Naive thymus-derived CD8-positive, alpha-beta T cell (primary cell): ENCODE data around the gene SPATA24. TPM values are rescaled to one million over a fixed set of nuclear protein-coding genes. Genes with fewer than 3 reads are reported as not detected.
A peak's percentile ranks its signal among the peaks of the same experiment; 100 is the strongest.

Source experiments
- ATAC-seq, 2 donors: fragments of 150-1000 bp; cut with Tn5 transposase in 1 of 2; sonication (Bioruptor Pico), chemical (Tn5 transposase) in 1 of 2; 1 replicate in 1 of 2; 2 replicates in 1 of 2; pipeline ENCODE4 v1.10.0; 2021; ENCODE audit warnings: mild to moderate bottlenecking in 2 of 2, moderate library complexity in 2 of 2
- POLR2A ChIA-PET: fragments of 350-600 bp; sonication (Branson Sonifier 250); formaldehyde crosslinking; loops from one replicate; lab custom pipeline; 2021; ENCODE audit warnings: antibody characterized with exemption; lab: Charles Lee
- DNase-seq, 10 donors: peaks; one replicate each; pipeline versions ENCODE4 v3.0.0 to v3.0.0-alpha.2; 2020 to 2022
- H3K27ac Mint-ChIP-seq, 10 donors: one replicate each; pipeline ENCODE4 v1.8.0; 2020 to 2022; ENCODE audit warnings: mild to moderate bottlenecking in 10 of 10, mixed read lengths in 10 of 10, moderate library complexity in 4 of 10, inconsistent platforms in 1 of 10
- H3K27me3 Mint-ChIP-seq, 5 donors: one replicate each; pipeline ENCODE4 v1.8.0; 2021 to 2022; ENCODE audit warnings: mixed read lengths in 5 of 5
- H3K36me3 Mint-ChIP-seq, 3 donors: one replicate each; pipeline ENCODE4 v1.8.0; 2020 to 2022; ENCODE audit warnings: mixed read lengths in 3 of 3, mild to moderate bottlenecking in 2 of 3, inconsistent platforms in 1 of 3
- H3K4me1 Mint-ChIP-seq, 4 donors: one replicate each; pipeline ENCODE4 v1.8.0; 2021 to 2022; ENCODE audit warnings: mixed read lengths in 4 of 4
- H3K4me3 Mint-ChIP-seq, 10 donors: one replicate each; pipeline ENCODE4 v1.8.0; 2020 to 2022; ENCODE audit warnings: mild to moderate bottlenecking in 10 of 10, mixed read lengths in 10 of 10, moderate library complexity in 6 of 10, inconsistent platforms in 1 of 10
- H3K9me3 Mint-ChIP-seq, 9 donors: one replicate each; pipeline ENCODE4 v1.8.0; 2020 to 2022; ENCODE audit warnings: mixed read lengths in 9 of 9, mild to moderate bottlenecking in 3 of 9, inconsistent platforms in 1 of 9, moderate library complexity in 1 of 9
- polyA plus RNA-seq, 3 donors: library from polyadenylated mRNA; unstranded; fragments of 300-500 nt; fragmentation: Illumina TruSeq; gene quantifications; one replicate each; pipeline ENCODE4 v1.2.3, GENCODE V29; 2021
- total RNA-seq, 8 experiments: library from RNA in 2 of 8; stranded (reverse) in 2 of 8; gene quantifications; one replicate each; pipeline ENCODE4 v1.2.3 and lab custom pipeline; 2021 to 2026

The SPATA24 gene
- total and polyA plus RNA-seq, 5 experiments from 2014 or later = 2.9 to 8.7 (median 4.4) TPM

DNA sequence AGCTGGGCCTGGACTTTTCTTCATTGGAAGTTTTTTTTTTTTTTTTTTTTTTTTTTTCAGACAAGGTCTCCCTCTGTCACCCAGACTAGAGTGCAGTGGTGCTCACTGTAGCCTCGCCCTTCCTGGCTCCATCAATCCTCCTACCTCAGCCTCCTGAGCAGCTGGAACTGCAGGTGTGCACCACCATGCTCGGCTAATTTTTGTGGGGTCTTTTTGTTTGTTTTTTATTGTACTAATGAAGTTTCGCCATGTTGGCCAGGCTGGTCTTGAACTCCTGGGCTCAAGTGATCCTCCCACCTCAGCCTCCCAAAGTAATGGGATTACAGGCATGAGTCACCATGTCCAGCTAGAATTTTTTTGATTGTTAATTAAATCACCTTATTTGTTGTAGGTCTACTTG is 31.8 kb upstream of the SPATA24 start:
- H3K27me3 Mint-ChIP-seq = no peaks in the 10 kb centered on the region
- no peak for DNase-seq
- H3K9me3 Mint-ChIP-seq = no peaks in the 10 kb centered on the region
- H3K4me1 Mint-ChIP-seq = peaks cover 14 to 24% (median 20%) of the 10 kb centered on the region in 4 donors
- ATAC-seq = no peak
- POLR2A ChIA-PET = interaction anchor here (0.6 to 0.7 kb wide), 2 partner anchors 35 to 323 kb away, joined by 3 read pairs; no protein-coding TSS in a partner anchor
- no peak overlapping the region for H3K4me3 Mint-ChIP-seq
- H3K27ac Mint-ChIP-seq = no peak overlapping the region
- peaks cover 0 to 21% (median 0%) of the 10 kb centered on the region in 3 donors for H3K36me3 Mint-ChIP-seq

DNA sequence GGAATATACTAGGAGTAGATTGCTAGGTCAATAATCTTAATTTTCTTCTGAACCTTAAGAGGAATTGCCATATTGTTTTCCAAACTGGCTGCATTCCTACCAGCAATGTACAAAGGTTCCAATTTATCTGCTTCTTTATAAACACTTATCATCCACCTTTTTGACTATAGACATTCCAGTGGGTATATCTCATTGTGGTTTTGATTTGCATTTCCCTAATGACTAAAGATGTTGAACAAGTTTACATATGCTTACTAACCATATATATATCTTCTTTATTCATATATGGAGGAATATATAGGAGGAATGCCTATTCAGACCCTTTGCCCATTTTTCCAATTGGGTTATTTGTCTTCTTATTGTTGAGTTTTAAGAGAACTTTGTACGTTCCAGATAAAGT is 27.8 kb upstream of the SPATA24 start:
- POLR2A ChIA-PET = no interaction called here

DNA sequence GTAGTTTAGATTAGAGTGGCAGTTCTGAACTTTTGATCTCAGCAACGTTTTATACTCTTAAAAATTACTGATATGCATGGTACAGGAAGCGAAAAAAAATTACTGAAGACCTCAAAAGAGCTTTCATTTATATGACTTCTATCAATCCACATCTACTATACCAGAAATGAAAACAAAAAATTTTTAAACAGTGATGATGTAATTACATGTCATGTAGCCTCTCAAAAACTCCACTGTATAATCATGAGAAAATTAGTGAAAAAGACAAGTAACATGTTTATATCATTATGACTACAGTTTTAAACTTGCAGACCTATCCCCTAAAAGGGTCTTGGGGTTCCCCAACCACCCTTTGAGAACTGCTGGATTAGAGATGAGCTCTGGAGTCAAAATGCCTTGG is 26.1 kb upstream of the SPATA24 start:
- Mint-ChIP-seq H3K9me3 (no peaks in the 10 kb centered on the region), H3K27me3 (no peaks in the 10 kb centered on the region), H3K36me3 (peaks cover 0 to 37% (median under 1%) of the 10 kb centered on the region in 3 donors), H3K4me1 (peaks cover 2 to 15% (median 10%) of the 10 kb centered on the region in 4 donors), H3K4me3 (peak overlapping the region in 5 of 10 donors; percentile 25 to 56 (median 38)), H3K27ac (peak overlapping the region in 9 of 10 donors; percentile 60 to 91 (median 87))
- ATAC-seq = peak; percentile 85 to 95
- peak in 3 of 10 donors; percentile 31 to 58 (median 57) for DNase-seq
- POLR2A ChIA-PET = interaction anchor here (0.7 to 1.6 kb wide), 5 partner anchors 9 to 135 kb away, joined by 3 to 8 read pairs (median 5); partner anchors contain the start of genes DNAJC18 and STING1

More for the DNA sequence above, 27.8 kb upstream of the SPATA24 start:
- no peaks in the 10 kb centered on the region for H3K9me3 Mint-ChIP-seq
- peak overlapping the region in 2 of 10 donors; percentile 19 to 78 for H3K27ac Mint-ChIP-seq
- no peaks in the 10 kb centered on the region for H3K27me3 Mint-ChIP-seq
- no peak overlapping the region for H3K4me3 Mint-ChIP-seq
- DNase-seq = no peak
- H3K4me1 Mint-ChIP-seq = peaks cover 2 to 15% (median 10%) of the 10 kb centered on the region in 4 donors
- H3K36me3 Mint-ChIP-seq = peaks cover 0 to 31% (median 0%) of the 10 kb centered on the region in 3 donors
- ATAC-seq = no peak

DNA sequence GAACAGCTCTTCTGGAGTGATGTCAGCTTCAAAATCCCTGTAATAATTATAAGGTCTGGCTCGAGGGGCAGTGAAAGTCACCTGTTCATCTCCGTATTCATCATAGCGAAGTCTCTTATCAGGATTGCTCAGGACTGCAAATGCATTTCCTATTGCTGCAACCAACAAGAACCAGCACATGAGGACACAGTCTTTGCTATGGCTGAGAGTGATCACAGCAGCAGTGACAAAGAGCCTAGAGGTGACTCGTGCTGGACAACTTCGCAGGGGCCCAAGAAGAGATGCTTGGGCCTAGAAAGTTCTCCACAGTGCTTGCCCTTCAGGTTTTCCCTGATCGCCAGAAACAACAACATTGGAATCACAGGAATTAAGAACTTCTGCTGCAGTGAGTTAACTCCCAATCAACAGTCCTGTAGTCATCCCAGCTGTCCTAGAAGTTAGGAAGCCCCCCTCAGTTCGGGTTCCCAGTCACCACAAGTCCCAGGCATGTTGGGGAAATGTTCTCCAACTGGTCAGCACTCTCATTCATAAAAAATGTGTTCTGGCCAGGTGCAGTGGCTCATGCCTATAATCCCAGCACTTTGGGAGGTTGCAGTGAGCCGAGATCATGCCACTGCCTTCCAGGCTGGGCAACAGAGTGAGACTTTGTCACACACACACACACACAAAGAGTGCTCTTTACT is 22.5 kb upstream of the SPATA24 start:
- Mint-ChIP-seq H3K27me3 (no peaks in the 10 kb centered on the region), H3K27ac (no peak overlapping the region), H3K4me1 (peaks cover 6 to 22% (median 15%) of the 10 kb centered on the region in 4 donors), H3K4me3 (no peak overlapping the region), H3K36me3 (peaks cover 4 to 48% (median 16%) of the 10 kb centered on the region in 3 donors), H3K9me3 (no peaks in the 10 kb centered on the region)
- ATAC-seq (no peak), DNase-seq (no peak)
- POLR2A ChIA-PET = no interaction called here

DNA sequence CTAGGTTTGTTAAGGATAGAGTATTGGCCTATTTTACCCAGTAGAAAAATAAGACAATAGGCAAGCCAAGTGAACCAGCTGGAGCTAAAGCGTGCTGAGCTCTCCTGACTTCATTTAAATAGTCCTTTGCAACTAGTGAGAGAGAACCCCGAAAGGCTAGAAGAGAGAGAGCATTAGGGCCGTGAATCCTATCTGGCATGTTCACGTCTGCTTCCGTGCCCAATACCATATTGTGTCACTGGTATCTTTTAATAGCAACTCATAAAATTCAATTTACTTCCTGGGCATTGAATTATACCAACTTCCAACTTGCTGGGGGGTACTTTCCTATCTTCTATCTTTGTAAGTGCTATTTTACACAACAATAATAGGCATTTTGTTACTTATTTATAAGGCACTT is 21.6 kb upstream of the SPATA24 start:
- ATAC-seq (no peak), DNase-seq (no peak)
- Mint-ChIP-seq H3K9me3 (no peaks in the 10 kb centered on the region), H3K4me1 (peaks cover 4 to 19% (median 15%) of the 10 kb centered on the region in 4 donors), H3K36me3 (peaks cover 4 to 50% (median 16%) of the 10 kb centered on the region in 3 donors), H3K4me3 (no peak overlapping the region), H3K27ac (no peak overlapping the region), H3K27me3 (no peaks in the 10 kb centered on the region)
- POLR2A ChIA-PET = interaction anchor here (0.6 kb wide), 1 partner anchor 26 kb away, joined by 3 read pairs; no protein-coding TSS in a partner anchor

DNA sequence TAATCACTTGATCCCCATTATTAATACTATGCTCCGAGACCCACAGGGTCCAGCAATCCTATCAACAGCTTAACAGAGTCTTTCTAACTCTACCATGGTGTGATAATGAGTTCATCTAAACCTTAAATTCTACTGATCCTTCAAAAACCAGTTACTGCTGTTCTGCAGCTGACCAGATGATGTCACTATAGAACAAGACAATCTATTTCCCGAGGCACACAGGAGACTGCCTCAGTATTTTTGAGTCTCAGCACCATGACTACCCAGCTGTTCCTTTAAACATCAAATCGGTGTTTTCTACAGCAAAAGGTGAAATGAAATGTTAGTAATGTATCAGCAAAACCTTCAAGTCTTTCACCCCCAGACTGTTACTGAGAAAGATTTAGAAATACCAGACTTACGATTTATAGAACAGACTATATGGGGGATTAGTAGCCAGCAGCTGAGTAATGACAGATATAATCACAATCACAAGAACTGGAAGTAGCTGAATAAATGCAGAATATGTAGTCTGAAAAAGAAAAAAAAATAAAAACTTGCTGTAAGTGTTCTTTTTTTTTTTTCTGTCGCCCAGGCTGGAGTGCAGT is 18.5 kb upstream of the SPATA24 start:
- peak; percentile 98 to 99 for ATAC-seq
- POLR2A ChIA-PET = interaction anchor here (0.8 to 4.0 kb wide), 9 partner anchors 17 to 138 kb away, joined by 3 to 50 read pairs (median 4); partner anchors contain the start of genes DNAJC18, SMIM33 and STING1
- Mint-ChIP-seq H3K4me3 (no peak overlapping the region), H3K27me3 (no peaks in the 10 kb centered on the region), H3K9me3 (no peaks in the 10 kb centered on the region), H3K4me1 (peaks cover 4 to 7% (median 5%) of the 10 kb centered on the region in 4 donors), H3K27ac (peak overlapping the region in 5 of 10 donors; percentile 10 to 81 (median 70)), H3K36me3 (peaks cover 4 to 63% (median 36%) of the 10 kb centered on the region in 3 donors)
- peak in 9 of 10 donors; percentile 41 to 84 (median 67) for DNase-seq

DNA sequence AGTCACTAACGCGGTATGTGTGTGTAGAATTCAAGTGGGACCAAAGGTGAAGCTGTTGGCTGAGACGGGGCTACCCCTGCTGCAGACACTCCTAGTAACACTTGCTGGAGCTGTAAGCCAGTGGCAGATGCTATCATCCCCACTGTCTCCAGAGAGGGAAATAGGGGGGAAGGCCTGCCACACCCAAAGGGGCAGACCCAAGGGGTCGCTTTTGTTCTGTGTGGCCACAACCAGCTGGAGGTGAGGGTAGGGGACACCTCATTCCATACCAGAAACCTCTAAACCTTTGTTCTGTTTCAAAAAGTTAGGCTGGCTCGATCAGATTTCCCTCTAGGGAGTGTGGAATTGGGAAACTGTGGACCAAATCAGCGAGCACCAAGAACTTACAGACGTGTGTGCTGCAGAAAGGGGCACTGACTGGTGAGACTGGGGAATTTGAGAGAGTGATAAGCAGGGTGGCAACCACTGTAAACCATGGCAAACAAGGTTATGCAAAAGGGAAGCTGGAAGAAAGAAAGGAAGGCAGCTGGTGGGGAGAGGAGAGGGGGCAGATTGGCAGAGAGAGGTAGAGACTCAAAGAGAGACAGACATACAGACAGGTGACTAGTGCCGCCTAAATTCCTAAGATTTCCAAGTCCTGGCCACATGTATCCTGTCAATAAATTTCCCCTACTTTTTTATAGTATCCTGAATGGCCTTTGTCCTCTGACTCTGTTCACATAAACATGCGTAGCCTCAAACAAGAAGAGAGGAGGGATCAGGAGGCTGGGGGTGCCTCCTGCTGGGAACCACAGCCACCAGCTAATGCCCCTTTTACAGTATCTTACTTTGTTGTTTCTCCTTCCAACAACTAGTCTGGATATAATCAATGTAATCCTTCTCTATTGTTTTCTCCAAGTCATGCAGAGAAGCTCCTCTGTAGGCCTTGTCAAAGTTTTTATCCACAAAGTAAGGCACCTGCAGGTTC is 15.6 kb upstream of the SPATA24 start:
- no peak overlapping the region for H3K27ac Mint-ChIP-seq
- H3K27me3 Mint-ChIP-seq = no peaks in the 10 kb centered on the region
- ATAC-seq = no peak
- peaks cover 4 to 10% (median 6%) of the 10 kb centered on the region in 4 donors for H3K4me1 Mint-ChIP-seq
- no peaks in the 10 kb centered on the region for H3K9me3 Mint-ChIP-seq
- H3K36me3 Mint-ChIP-seq = peaks cover 0 to 46% (median 32%) of the 10 kb centered on the region in 3 donors
- DNase-seq = no peak
- POLR2A ChIA-PET = interaction anchor here (0.5 to 4.0 kb wide), 4 partner anchors 57 to 103 kb away, joined by 3 to 50 read pairs (median 6); no protein-coding TSS in a partner anchor
- no peak overlapping the region for H3K4me3 Mint-ChIP-seq

DNA sequence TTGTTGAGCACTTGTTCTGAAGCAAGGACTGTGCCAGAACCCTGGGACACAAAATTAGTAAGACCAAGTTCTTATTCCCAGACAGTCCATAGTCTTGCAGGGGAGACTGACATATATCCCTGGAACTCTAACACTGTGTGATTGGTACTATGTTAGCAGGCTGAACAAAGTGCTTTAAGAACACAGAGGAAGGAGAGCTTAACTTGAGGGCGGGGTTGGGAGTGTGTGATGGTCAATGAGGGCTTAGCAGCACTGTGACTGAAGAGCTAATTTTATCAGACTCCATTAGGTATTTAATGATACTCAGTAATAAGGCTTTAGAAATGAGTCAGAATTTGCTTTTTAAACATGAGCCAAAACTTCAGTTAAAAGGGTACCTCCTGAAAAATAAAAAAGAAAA is 14.9 kb upstream of the SPATA24 start:
- H3K9me3 Mint-ChIP-seq = no peaks in the 10 kb centered on the region
- POLR2A ChIA-PET = interaction anchor here (0.6 kb wide), 1 partner anchor 58 kb away, joined by 5 read pairs; no protein-coding TSS in a partner anchor
- peaks cover 4 to 10% (median 6%) of the 10 kb centered on the region in 4 donors for H3K4me1 Mint-ChIP-seq
- H3K36me3 Mint-ChIP-seq = peaks cover 0 to 39% (median 27%) of the 10 kb centered on the region in 3 donors
- DNase-seq = no peak
- no peak overlapping the region for H3K4me3 Mint-ChIP-seq
- peak overlapping the region in 1 of 10 donors; percentile 47 for H3K27ac Mint-ChIP-seq
- no peaks in the 10 kb centered on the region for H3K27me3 Mint-ChIP-seq
- ATAC-seq = no peak

DNA sequence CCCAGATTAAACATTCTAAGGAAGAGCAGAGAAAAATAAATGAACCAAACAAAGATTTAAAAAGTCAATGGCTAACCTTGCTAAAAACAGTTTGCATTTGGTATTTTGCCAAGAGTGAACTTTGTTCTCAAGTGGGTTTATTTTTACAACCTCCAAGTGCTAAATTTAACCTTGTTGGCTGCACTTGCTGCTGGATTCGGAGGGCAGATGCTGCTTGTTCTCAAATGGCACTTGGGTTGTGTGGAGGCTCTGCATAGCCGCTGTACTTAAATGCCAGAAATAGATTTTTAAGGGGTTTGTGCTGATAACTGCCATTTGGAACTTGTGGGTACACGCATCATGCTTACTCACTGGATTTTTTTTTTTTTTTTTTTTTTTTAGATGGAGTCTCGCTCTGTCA is 13.3 kb upstream of the SPATA24 start:
- DNase-seq (no peak), ATAC-seq (no peak)
- Mint-ChIP-seq H3K27ac (no peak overlapping the region), H3K27me3 (no peaks in the 10 kb centered on the region), H3K4me1 (peaks cover under 1 to 3% (median 2%) of the 10 kb centered on the region in 4 donors), H3K9me3 (no peaks in the 10 kb centered on the region), H3K36me3 (peaks cover 0 to 37% (median 20%) of the 10 kb centered on the region in 3 donors), H3K4me3 (no peak overlapping the region)
- POLR2A ChIA-PET = interaction anchor here (0.6 to 0.7 kb wide), 4 partner anchors 14 to 216 kb away, joined by 3 to 7 read pairs (median 3); partner anchors contain the start of gene SPATA24

DNA sequence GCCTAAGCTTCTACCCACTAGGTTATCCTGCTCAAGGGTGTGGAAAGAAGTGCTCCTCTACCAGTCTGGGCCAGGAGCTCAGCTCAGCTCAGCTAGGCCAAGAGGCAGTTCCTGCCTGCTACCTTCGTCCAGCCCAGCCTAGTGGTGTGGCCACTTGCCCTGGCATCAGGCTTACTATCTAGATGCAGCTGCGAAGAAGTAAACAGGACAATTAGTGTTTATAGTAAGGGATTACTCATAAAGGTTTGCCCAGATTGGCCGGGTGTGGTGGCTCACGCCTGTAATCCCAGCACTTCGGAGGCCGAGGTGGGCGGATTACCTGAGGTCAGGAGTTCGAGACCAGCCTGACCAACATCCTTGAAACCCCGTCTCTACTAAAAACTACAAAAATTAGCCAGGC is 12.8 kb upstream of the SPATA24 start:
- Mint-ChIP-seq H3K9me3 (no peaks in the 10 kb centered on the region), H3K27me3 (no peaks in the 10 kb centered on the region), H3K36me3 (peaks cover 0 to 36% (median 20%) of the 10 kb centered on the region in 3 donors), H3K27ac (peak overlapping the region in 1 of 10 donors; percentile 8), H3K4me3 (no peak overlapping the region), H3K4me1 (peaks cover 0 to 3% (median 1%) of the 10 kb centered on the region in 4 donors)
- ATAC-seq (no peak), DNase-seq (no peak)
- POLR2A ChIA-PET = no interaction called here

DNA sequence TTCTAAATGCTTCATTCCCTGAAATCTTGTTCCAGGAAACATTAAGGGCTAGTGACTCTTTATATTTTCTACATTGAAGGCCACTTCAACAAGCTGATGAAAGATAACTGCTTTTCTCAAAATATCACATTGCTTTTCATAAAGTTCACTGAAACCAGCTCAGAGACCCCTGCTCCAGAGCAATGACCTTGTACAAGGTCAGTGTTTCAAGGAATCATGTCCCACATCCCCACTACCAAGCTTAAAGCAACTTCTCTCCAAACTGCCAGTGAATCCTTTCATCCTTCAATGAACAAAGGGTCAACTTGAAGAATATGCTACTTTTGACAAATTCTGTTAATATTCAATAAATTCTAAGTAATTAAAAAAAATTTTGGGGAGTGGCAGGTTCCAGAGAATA is 12.0 kb upstream of the SPATA24 start:
- peaks cover 0 to 3% (median 2%) of the 10 kb centered on the region in 4 donors for H3K4me1 Mint-ChIP-seq
- H3K4me3 Mint-ChIP-seq = no peak overlapping the region
- ATAC-seq (no peak), DNase-seq (no peak)
- H3K27me3 Mint-ChIP-seq = no peaks in the 10 kb centered on the region
- POLR2A ChIA-PET = no interaction called here
- no peak overlapping the region for H3K27ac Mint-ChIP-seq
- peaks cover 0 to 34% (median 20%) of the 10 kb centered on the region in 3 donors for H3K36me3 Mint-ChIP-seq
- no peaks in the 10 kb centered on the region for H3K9me3 Mint-ChIP-seq
